HG03439 (cell line): ENCODE data around the gene KRTAP1-1.
"Not testable (repeated sequence)": the region's sequence is repeated elsewhere in the genome, so short reads cannot be mapped to it uniquely, and the experiment has no call there.

Experiments
- ATAC-seq: cut with Tn5 transposase; IDR thresholded peaks from one replicate; pipeline ENCODE4 v1.9.1; 2021; ENCODE audit warnings: mild to moderate bottlenecking, moderate library complexity; ENCODE audit not compliant: unreplicated experiment

KRTAP1-1 gene

DNA sequence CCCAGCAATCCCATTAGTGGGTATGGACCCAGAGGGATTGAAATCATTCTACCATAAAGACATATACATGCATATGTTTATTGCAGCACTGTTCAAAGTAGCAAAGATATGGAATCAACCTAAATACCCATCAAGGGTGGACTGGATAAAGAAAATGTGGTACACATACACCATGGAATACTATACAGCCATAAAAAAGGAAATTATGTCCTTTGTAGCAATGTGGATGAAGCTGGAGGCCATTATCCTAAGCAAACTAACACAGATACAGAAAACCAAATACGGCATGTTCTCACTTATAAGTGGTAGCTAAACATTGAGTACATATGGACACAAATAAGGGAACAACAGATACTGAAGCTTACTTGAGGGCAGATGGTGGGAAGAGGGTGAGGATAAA is 16.3 kb upstream of the KRTAP1-1 start:
- no peak for ATAC-seq

- ATAC-seq, result not testable (repeated sequence)
Observed at GRCh38 chr17:41055130-41055529, 13.9 kb upstream of the KRTAP1-1 start, which contains the start of gene KRTAP2-2. Gene KRTAP2-2, minus strand, starts transcription at chr17:41055230. Its CDS starts 19 bp downstream, at chr17:41055211.

- not testable (repeated sequence) for ATAC-seq
Observed at GRCh38 chr17:41054556-41054955, 13.3 kb upstream of the KRTAP1-1 start.

DNA sequence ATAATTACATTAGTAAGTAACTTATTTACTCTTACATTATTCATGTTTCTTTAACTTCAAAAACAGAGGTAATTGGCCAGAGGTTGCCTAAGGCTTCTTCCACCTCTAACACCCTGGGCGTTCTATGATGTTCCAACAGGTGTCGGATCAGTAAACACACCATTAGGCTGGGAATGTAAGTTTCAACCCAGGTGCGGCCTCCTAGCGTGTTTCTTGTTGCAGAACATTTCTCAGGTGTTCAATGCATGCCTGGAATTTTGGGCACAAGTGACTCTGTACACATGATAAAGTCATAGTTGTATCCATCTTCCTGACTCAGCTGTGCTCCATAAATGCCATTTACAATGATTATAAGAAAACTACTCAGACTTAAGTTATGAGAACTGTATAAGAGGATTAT is 12.8 kb upstream of the KRTAP1-1 start:
- ATAC-seq, result no peak

DNA sequence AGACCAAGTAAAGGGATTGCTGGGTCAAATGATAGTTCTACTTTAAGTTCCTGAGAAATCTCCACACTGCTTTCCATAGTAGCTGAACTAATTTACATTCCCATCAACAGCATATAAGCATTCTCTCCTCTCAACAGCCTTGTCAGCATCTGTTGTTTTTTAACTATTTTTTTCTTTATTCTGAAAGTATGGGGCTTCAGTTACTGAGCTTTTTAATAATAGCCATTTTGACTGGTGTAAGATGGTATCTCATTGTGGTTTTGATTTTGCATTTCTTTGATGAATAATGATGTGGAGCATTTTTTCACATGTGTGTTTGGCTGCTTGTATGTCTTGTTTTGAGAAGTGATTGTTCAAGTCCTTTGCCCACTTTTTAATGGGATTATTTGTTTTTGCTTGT is 11.3 kb upstream of the KRTAP1-1 start:
- no peak for ATAC-seq

- ATAC-seq, result no peak
Observed at GRCh38 chr17:41049110-41049509, 7.9 kb upstream of the KRTAP1-1 start.

DNA sequence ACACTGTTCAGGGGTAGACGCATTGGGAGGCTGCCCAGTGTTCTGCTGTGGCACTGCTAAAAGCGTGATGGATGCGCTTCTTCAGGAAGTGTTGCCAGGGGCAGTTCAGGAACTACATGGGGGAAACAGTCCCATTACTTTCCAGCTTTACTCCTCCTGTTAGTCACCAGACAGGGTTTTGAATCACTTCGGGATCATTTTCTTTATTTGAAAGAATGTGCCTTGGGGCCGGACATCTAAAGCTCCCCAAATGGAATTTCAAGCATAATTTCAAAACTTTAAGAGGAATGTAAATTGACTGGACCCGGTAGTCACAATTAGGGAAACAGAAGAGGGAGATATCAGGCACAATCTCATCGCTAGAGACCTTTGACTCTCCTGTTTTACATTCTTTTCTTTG is 7.2 kb upstream of the KRTAP1-1 start:
- ATAC-seq, result no peak

DNA sequence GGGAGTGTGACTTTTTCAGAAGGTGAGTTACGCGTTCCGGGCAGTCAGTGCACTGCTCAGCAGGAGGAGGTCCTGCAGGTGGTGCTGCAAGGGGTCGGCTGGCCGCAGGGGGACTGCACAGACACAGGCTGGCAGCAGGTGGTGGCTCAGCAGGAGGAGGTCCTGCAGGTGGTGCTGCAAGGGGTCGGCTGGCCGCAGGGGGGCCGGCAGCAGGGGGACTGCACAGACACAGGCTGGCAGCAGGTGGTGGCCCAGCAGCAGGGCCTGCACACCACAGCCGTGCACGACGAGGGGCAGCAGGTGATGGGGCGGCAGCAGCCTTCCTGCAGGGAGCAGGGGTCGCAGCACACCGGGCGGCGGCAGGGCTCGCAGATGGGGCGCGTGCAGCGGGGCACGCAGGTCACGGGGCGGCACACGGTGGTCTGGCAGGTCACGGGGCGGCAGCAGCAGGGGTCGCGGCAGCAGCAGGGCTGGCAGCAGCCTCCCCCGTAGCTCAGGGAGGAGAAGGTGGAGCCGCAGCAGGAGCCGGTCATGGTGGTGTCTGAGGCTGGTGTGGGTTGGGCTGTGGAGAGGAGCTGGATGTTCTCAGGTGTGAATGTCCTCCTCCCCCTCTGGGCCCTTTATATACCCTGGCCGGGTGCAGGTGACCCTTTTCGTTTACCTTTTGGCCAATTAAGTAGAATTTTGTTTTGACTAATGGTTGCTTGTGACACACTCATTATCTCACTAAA is 5.7 kb upstream of the KRTAP1-1 start, which contains the start of gene KRTAP2-1:
KRTAP2-1 (minus strand) TSS at position 582 of the 731 bp plus-strand sequence; CDS start at position 533, 49 bp downstream.
- not testable (repeated sequence) for ATAC-seq

DNA sequence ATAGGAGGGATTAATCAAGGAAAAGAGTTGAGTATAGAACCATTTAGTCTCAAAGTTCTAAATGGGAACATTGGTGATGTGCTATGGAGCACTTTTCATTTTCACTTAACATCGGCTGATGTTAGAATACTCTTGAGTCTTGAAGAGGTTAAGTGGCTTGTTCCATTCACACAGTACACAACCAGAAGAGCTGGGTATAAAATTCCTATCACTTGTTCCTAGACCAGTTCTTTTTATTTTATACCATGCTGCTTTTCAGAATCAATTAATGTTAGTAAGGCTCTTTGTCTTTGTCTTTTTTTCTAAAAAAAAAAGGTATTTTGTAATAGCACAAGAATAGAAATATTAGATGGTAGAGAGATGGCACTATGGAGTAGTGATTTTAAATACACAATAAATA is 1.7 kb upstream of the KRTAP1-1 start:
- no peak for ATAC-seq

GRCh38 chr17:41037853-41038350 is 3.3 kb downstream of the KRTAP1-1 start:
- no peak for ATAC-seq

GRCh38 chr17:41034346-41034935 is 6.8 kb downstream of the KRTAP1-1 start, which contains the start of gene KRTAP1-3:
Gene KRTAP1-3, minus strand, starts transcription at chr17:41034874. Its CDS starts 53 bp downstream, at chr17:41034821.
- not testable (repeated sequence) for ATAC-seq

DNA sequence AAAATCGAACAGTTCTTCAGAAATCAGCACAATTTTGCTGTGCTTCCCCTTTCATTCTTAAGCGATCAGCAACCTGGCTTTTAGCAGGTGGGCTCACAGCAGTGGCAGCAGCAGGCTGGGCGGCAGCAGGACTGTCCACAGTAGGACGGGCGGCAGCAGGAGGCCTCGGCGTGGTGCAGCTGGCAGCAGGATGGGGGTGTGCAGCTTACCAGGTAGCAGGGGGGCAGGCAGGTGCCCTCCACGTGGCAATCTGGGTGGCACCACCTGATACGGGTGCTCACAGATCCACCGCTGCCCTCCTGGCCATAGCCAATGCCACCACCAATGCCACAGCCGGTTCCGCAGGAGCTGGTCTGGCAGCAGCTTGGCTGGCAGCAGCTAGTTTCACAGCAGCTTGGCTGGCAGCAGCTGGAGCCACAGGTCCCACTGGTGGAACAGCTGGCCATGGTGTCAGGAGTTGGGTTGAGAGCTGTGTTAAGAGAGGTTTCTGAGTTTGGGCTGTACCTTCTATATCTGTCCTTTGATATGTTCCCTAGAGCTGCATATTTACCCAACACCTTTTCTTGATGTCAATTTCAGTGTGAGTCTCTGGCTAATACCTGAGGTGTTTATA is 11.5 kb downstream of the KRTAP1-1 start, which contains the start of gene KRTAP1-4:
KRTAP1-4 (minus strand) TSS at position 563 of the 613 bp plus-strand sequence; CDS start at position 446, 117 bp downstream.
- ATAC-seq, result no peak

- no peak for ATAC-seq
Observed at GRCh38 chr17:41026715-41027471, 14.4 kb downstream of the KRTAP1-1 start, which contains the start of gene KRTAP1-5. Gene KRTAP1-5, minus strand, starts transcription at chr17:41027208. Its CDS starts 53 bp downstream, at chr17:41027155.

DNA sequence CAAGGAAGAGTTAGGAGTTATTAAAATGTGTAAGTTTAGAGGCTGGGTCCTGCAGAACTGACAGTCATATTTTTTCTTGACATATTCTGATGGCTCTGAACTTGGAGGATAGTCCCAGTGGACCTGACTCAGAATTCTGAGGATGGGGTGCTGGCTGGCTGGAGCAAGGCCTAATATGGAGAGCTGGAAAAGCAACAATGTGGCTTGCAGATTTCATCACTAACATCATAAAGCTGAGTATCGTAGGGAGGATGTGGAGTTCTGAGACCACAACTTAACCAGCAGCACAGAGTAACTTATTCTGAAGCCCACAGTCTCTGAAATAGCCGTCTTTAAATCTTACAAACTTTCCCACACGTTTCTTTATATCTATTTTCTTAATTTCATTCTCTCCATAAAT is 16.6 kb downstream of the KRTAP1-1 start:
- ATAC-seq, result no peak

DNA sequence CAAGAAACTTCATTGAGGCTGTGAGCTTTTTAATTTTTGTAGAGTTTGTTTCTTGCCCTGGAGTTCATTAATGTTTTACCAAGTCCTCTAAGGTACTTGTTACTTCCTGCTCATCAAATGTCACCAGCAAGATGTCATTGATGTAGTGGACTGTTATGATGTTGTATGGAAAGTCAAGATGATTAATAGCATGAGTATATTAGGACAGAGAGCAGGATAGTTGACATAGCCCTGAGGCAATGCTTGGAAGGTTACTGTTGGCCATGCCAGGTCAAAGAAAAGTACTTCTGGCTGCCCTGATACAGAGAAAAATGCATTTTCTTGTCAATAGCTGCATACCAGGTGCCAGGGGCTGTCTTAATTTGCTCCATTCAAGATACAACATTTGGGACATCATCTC is 20.9 kb downstream of the KRTAP1-1 start:
- ATAC-seq, result no peak

DNA sequence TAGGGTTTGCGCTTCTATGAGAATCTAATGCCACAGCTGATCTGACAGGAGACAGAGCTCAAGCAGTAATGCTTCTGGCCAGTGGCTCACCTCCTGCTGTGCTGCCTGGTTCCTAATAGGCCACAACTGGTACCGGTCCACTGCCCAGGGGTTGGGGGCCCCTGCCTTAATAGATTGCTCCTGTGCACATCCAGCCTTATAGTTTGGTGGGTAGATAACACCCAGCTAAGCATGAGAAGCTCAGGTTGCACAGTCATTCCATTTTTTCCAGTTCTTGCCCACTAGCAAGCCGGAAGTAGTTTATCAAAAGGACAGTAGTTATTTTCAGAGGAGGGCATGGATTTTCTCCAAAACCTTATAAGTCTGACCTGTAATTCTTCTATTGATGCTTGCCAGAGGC is 21.8 kb downstream of the KRTAP1-1 start:
- no peak for ATAC-seq

GRCh38 chr17:41018541-41018940 is 22.7 kb downstream of the KRTAP1-1 start:
- no peak for ATAC-seq

GRCh38 chr17:41016578-41017215 is 24.6 kb downstream of the KRTAP1-1 start:
- ATAC-seq, result no peak

- ATAC-seq, result no peak
Observed at GRCh38 chr17:41015454-41015853, 25.8 kb downstream of the KRTAP1-1 start.

DNA sequence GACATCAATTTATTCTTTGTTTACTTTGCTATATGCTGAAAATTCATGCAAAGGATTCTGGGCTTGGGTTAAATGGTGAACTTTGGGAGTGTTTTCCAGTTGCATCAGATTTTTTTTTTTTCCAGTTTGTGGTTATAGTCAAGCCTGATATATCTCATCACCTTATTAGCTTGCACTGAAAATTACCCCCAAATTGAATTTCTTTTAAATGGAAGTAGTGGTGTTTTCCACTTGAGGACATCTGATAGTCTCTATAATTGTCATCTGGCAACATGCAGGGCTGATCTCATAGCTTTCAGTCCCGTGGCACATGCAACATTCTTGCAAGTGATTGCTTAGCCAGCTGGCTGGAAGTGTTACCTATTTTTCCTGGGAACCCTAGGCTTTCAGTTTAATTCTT is 27.6 kb downstream of the KRTAP1-1 start:
- ATAC-seq, result no peak
